ENCODE data around the gene POLR3GL.

- TF ChIP-seq CTCF (IDR thresholded peaks at IDR 0.05), result no peak
- TF ChIP-seq POLR2A (IDR thresholded peaks at IDR 0.05), result no peak
Observed at GRCh38 chr1:146021050-146021445, 56.6 kb downstream of the POLR3GL start.
